ENCODE data around the gene OBSL1.

DNA sequence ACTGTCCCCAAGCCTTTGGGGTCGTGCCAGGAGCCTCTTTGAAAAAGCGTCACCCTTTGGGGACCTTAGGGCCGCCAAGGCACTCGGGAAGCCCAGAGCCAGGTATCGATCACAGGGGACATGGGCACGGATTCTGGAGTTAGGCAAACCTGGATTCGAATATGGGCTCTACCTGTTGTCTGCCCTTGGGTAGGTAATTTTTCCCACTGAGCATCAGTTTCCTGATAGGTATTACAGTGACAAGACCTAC, 18.2 kb downstream of the OBSL1 start:
- TF ChIP-seq RAD21 (IDR thresholded peaks at IDR 0.05; ENCODE audit: insufficient read depth, low read depth, low read length) (no peak), POLR2A (IDR thresholded peaks at IDR 0.05; ENCODE audit: low read depth, low read length) (no peak), SRF (IDR thresholded peaks at IDR 0.05; ENCODE audit: low read depth in 2 of 2, low read length in 2 of 2) (no peak), SUZ12 (IDR thresholded peaks at IDR 0.05; ENCODE audit: unreplicated experiment) (no peak), POLR2AphosphoS5 (IDR thresholded peaks at IDR 0.05; ENCODE audit: low read length) (no peak), KDM1A (IDR thresholded peaks at IDR 0.05; ENCODE audit: borderline replicate concordance) (no peak), SMC3 (IDR thresholded peaks at IDR 0.05; ENCODE audit: borderline replicate concordance, low read length) (no peak), RBBP5 (conservative IDR thresholded peaks at IDR 0.05) (no peak), SMAD1 (IDR thresholded peaks at IDR 0.05; ENCODE audit: low read depth, partially characterized antibody) (no peak)
- TF ChIP-seq, protein P1, sequence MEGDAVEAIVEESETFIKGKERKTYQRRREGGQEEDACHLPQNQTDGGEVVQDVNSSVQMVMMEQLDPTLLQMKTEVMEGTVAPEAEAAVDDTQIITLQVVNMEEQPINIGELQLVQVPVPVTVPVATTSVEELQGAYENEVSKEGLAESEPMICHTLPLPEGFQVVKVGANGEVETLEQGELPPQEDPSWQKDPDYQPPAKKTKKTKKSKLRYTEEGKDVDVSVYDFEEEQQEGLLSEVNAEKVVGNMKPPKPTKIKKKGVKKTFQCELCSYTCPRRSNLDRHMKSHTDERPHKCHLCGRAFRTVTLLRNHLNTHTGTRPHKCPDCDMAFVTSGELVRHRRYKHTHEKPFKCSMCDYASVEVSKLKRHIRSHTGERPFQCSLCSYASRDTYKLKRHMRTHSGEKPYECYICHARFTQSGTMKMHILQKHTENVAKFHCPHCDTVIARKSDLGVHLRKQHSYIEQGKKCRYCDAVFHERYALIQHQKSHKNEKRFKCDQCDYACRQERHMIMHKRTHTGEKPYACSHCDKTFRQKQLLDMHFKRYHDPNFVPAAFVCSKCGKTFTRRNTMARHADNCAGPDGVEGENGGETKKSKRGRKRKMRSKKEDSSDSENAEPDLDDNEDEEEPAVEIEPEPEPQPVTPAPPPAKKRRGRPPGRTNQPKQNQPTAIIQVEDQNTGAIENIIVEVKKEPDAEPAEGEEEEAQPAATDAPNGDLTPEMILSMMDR (IDR thresholded peaks at IDR 0.05 in 2 of 3, conservative IDR thresholded peaks at IDR 0.05 in 1 of 3; ENCODE audit: control insufficient read depth in 2 of 3, extremely low read depth in 1 of 3, insufficient read depth in 1 of 3, low read depth in 3 of 3, low read length in 3 of 3), result no peak
- TF ChIP-seq, protein P2, sequence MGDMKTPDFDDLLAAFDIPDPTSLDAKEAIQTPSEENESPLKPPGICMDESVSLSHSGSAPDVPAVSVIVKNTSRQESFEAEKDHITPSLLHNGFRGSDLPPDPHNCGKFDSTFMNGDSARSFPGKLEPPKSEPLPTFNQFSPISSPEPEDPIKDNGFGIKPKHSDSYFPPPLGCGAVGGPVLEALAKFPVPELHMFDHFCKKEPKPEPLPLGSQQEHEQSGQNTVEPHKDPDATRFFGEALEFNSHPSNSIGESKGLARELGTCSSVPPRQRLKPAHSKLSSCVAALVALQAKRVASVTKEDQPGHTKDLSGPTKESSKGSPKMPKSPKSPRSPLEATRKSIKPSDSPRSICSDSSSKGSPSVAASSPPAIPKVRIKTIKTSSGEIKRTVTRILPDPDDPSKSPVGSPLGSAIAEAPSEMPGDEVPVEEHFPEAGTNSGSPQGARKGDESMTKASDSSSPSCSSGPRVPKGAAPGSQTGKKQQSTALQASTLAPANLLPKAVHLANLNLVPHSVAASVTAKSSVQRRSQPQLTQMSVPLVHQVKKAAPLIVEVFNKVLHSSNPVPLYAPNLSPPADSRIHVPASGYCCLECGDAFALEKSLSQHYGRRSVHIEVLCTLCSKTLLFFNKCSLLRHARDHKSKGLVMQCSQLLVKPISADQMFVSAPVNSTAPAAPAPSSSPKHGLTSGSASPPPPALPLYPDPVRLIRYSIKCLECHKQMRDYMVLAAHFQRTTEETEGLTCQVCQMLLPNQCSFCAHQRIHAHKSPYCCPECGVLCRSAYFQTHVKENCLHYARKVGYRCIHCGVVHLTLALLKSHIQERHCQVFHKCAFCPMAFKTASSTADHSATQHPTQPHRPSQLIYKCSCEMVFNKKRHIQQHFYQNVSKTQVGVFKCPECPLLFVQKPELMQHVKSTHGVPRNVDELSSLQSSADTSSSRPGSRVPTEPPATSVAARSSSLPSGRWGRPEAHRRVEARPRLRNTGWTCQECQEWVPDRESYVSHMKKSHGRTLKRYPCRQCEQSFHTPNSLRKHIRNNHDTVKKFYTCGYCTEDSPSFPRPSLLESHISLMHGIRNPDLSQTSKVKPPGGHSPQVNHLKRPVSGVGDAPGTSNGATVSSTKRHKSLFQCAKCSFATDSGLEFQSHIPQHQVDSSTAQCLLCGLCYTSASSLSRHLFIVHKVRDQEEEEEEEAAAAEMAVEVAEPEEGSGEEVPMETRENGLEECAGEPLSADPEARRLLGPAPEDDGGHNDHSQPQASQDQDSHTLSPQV (IDR thresholded peaks at IDR 0.05), result no peak
